Measurements from ENCODE around the gene SERPINA9.
"Not testable (repeated sequence)": the region's sequence is repeated elsewhere in the genome, so short reads cannot be mapped to it uniquely, and the experiment has no call there.

The SERPINA9 gene

DNA sequence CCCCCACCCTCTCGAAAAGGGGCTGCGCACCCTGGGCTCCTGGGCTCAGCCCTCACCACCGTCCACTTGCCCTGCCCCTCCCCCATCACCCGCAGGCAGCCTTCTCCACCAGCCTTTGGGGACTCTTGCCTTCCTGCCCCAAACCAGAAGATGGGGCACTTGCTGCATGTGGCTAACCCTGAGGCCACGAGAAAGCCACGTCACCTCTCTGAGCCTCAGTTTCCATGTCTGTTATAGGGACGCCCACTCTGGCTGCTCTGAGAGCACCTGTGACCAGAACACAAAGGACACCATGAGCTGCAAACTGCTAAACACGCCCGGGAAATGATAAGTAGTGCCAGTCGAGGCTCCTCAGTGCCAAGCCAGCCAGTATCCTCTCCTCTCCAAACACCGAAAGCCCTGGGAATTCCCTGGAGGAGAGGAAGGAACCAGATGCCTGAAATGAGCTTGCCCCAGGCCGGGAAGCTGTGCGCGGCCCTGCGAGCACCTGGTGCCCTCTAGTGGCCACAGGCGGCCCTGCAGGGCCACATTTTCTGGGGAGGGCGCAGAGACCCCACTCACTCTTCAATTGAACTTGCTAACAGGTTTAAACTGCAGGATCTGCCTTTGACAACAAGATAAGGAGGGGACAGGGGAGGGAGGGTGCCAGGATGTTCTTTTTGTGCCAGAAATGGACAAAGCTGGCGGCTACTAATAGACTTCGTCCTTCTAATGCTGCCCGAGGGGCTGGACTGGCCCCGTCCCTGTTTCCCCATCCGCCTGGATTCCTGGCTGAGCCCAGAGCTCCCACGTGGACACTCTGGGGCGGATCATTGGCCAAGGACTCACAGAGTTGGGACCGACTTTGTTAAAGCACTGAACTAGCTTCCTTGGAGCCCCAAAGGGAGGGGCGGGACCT lies 10.2 kb upstream of the SERPINA9 start:
- DNase-seq (ENCODE audit: low read depth, low spot score) = no peak

- no peak for DNase-seq (ENCODE audit: low read depth, low spot score)
These were observed 8.5 kb upstream of the SERPINA9 start for GRCh38 chr14:94484481-94484880.

DNA sequence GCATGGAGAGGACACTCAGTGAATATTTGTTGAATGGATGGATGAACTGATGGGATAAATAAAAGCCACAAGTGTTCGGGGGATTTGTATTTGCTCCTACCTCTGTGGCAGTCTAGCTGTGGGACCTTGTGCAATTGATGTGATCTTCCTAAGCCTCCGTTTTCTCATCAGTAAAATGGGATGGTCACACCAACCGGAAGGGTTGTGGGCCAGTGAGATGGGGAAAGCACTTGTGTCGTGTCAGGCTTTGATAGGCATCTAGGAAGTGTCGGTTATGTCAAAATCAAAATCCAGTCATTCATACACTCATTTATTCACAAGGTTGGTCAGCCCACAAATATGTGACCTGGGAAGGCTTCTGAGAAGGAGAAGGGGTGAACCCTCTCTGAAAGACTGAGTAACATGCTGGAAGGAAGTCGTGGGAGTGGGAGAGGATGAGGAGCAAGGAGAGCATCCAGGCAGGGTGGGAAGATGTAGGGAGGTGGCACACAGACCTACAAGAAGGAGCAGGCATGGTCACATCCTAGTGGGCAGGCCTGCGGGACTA lies 7.8 kb upstream of the SERPINA9 start:
- DNase-seq (ENCODE audit: low read depth, low spot score) = no peak

- DNase-seq (ENCODE audit: low read depth, low spot score) = no peak
These were observed 7.1 kb upstream of the SERPINA9 start for GRCh38 chr14:94483071-94483451.

DNA sequence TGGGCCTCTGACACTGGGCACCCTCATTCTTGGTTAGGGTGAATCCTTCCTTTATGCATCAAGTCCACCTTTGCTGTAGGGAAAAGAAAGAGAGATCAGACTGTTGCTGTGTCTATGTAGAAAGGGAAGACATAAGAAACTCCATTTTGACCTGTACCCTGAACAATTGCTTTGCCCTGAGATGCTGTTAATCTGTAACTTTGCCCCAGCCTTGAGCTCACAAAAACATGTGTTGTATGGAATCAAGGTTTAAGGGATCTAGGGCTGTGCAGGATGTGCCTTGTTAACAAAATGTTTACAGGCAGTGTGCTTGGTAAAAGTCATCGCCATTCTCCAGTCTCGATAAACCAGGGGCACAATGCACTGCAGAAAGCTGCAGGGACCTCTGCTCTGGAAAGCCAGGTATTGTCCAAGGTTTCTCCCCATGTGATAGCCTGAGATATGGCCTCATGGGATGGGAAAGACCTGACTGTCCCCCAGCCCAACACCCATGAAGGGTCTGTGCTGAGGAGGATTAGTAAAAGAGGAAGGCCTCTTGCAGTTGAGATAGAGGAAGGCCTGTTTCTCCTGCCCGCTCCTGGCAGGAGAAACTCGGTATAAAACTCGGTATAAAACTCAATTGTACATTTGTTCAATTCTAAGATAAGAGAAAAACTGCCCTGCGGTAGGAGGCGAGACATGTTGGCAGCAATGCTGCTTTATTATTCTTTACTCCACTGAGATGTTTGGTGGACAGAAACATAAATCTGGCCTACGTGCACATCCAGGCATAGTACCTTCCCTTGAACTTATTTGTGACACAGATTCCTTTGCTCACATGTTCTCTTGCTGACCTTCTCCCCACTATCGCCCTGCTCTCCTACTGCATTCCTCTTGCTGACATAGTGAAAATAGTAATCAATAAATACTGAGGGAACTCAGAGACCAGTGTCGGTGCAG lies 6.4 kb upstream of the SERPINA9 start:
- DNase-seq (ENCODE audit: low read depth, low spot score) = not testable (repeated sequence)

- no peak for DNase-seq (ENCODE audit: low read depth, low spot score)
These were observed 5.6 kb upstream of the SERPINA9 start for GRCh38 chr14:94481468-94482131.

- DNase-seq (ENCODE audit: low read depth, low spot score) = no peak
These were observed 4.8 kb upstream of the SERPINA9 start for GRCh38 chr14:94480809-94481208.

DNA sequence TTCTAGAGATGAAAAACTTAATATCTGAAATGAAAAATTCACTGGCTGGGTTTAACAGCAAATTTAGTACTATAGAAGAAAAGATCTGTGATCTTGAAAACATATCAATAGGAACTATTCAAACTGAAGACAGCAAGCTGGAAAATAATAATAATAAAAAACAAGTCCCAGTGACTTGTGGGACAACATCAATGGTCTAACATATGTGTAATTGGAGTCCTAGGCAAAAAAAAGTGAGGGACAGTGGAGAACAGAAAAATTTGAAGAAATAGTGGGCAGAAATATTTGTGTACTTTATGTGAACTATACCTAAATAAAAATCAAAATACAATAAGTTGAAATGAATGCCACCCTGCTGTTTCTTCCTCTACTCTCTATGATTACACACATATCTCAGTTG lies 2.4 kb upstream of the SERPINA9 start:
- no peak for DNase-seq (ENCODE audit: low read depth, low spot score)

GRCh38 chr14:94474581-94475031 lies 1.4 kb downstream of the SERPINA9 start:
- DNase-seq (ENCODE audit: low read depth, low spot score) = no peak

DNA sequence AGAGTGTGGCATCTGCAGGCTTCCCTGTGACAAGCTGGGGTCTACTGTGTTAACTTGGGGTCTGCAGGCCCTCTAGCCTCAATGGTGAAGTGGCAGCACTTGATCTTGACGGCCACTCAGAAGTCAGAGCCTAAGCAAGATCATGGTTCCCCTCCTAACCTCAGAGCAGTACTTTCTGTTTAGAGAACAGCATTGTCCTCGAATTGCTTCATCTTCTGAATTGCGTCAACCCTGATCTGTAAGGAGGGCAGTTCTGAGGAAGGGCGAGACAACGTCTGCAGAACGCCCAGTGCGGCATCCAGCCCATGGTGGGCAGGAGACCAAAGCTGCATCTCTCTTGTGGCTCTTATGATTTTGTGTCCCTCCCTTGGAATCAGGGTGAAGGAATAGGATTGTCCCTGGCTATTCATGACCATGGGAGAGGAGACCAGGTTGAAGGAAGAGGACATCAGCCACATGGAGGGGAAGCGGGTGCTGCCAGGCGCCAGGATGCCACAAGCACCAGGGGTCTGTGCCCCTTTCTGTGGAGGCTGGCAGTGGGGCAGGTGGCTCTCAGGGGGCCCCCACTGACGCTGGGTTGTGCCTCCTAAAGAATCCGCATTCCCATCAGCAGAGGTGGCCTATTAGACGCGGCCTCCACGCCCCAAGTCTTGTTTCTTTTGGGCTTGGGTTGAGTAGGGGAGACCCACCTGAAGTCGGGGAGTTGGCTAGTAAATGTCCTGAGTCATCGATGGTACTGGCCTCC lies 2.2 kb downstream of the SERPINA9 start:
- DNase-seq (ENCODE audit: low read depth, low spot score) = no peak

GRCh38 chr14:94472842-94473241 lies 3.2 kb downstream of the SERPINA9 start:
- no peak for DNase-seq (ENCODE audit: low read depth, low spot score)

DNA sequence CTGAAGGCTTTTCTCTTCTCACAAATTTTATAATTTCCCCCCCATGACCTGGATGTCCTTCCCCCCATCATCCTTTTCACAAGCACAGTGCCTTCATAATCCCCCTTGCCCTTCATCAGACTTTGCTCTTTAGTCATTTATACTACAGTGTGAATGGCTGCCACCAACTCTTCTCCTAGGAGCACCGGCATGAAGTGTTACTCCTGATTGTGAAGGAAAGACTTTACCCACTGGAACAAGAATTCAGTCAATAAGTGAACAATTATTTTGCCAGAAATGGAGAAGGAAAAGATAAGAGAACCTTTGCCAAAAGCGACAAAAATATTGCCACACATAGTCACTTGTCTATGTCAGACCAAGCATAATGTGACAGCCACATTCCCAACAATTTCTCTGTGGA lies 5.0 kb downstream of the SERPINA9 start:
- no peak for DNase-seq (ENCODE audit: low read depth, low spot score)

DNA sequence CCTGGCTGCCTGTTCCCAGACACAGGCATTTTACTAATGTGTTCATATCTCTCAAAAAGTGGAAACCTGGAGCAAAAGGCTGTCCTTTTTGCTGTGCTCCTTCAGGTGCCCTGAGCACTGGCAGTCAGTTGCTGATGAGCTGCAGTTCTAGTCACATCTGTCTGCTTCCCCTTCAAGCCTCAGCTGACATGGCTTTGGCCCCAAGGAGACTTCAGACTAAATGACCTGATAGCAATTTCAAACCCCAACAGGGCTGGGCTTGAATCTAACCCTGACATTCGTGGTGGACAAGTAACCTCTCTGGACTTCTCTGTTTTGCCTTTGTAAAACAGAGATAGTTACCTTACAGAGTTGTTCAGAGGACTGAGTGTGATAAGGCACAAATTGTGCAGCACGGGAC lies 5.7 kb downstream of the SERPINA9 start:
- DNase-seq (ENCODE audit: low read depth, low spot score) = no peak

DNA sequence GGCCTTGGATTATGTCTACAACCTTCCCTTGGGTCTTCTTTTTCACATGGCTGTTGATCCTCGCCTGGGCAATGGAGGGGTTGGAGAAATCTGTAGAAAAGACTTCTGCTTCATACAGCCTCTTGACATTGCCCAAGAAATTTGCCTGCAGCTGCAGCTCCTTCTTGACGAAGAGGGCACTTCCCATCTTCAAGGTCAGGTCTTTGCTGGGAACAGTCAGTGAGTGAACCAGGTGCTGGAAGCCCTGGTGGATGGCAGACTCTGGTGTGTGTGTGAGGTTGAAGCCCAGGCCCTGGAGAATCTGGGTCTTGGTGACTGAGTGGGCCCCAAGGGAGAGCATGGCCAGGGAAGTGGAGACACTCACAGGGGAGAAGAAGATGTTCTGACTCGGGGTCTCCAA lies 6.7 kb downstream of the SERPINA9 start:
- DNase-seq (ENCODE audit: low read depth, low spot score) = no peak

- DNase-seq (ENCODE audit: low read depth, low spot score) = no peak
These were observed 8.1 kb downstream of the SERPINA9 start for GRCh38 chr14:94467728-94468520.

- DNase-seq (ENCODE audit: low read depth, low spot score) = no peak
These were observed 9.2 kb downstream of the SERPINA9 start for GRCh38 chr14:94466706-94467370.

DNA sequence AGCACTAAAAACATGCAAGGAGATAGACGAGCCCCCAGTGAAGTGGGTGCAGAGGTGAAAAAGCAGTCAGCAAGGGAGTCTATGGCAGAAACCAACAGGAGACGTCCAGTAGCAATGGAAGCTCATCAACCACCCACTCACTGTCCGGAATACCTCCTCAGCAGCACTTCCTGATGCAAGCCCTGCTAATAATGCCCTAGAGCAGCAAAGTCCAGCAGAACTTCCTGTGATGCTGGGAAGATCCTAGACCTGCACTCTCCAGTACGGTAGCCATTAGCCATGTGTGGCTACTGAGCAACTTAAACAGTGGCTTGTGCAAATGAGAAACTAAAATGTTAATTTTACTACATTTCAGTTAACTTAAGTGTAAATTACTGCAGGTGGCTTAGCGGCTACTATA lies 11.0 kb downstream of the SERPINA9 start:
- no peak for DNase-seq (ENCODE audit: low read depth, low spot score)

GRCh38 chr14:94464290-94464689 lies 11.7 kb downstream of the SERPINA9 start:
- no peak for DNase-seq (ENCODE audit: low read depth, low spot score)

DNA sequence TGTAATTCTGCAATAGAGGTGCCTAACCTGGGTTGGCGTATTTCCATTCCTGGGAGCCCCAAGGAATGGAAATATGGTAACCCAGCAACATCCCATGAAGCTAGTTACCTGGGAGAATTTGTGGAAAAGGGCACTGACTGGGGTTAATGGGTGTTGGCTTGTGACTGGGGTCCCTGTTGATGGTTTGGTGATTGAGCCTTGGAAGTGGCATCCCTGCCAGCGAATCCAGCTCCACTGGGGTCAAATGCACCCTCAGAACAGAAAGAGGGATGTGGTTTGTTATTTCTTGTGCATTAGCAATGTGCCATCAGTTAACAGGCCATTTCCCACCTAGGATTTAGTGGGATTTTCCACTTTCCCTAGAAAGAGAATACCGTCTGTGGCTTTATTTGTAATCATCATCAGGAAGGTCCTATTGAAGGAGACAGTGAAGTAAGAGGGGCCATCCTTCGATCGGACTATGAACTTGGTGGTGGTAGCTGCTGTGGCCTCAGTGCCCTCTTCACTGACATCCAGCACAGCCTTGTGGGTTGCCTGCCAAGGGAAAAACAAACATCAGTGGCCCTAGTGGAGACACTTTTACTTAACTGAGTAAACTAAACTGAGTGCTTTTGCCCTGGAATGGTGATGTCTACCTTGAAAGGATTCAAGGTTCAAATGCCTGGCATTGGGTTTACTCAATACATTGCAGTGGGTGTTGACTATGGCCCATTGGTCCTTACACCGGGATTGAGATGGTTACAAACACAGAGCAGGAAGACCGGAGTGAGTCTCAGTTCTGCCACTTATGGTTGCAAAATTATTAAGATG lies 13.0 kb downstream of the SERPINA9 start:
- DNase-seq (ENCODE audit: low read depth, low spot score) = no peak

All from activated naive CD8-positive, alpha-beta T cell treated with anti-CD3 and anti-CD28 coated beads, Interleukin-2, amount 50 U/mL, for 16 hours (primary cell).